HG02970 (cell line): ENCODE measurements around the gene SERAC1.
"Not testable (repeated sequence)": the region's sequence is repeated elsewhere in the genome, so short reads cannot be mapped to it uniquely, and the experiment has no call there.

Source experiments
- ATAC-seq: cut with Tn5 transposase; IDR thresholded peaks from one replicate; pipeline ENCODE4 v1.9.1; 2021; ENCODE audit warnings: mild to moderate bottlenecking, moderate library complexity, moderate number of reproducible peaks; ENCODE audit not compliant: unreplicated experiment, low FRiP score

The SERAC1 gene

DNA sequence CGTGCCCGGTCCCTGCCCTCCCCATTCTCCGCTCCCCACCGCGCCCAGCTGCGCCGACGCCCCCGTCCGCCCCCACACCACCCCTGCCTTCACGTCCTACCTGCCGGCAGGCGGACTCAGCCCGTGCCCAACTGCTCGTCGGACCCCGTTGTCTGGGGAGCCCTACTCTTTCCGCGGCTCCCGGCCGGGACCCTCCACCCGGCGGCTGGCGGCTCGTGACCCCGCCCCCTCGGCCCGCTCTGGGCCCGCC is at the start of gene SERAC1:
Gene SERAC1 (minus strand): TSS at position 223 of the 250 bp plus-strand sequence. CDS start 9,899 bp downstream, outside the sequence.
- ATAC-seq: no peak

DNA sequence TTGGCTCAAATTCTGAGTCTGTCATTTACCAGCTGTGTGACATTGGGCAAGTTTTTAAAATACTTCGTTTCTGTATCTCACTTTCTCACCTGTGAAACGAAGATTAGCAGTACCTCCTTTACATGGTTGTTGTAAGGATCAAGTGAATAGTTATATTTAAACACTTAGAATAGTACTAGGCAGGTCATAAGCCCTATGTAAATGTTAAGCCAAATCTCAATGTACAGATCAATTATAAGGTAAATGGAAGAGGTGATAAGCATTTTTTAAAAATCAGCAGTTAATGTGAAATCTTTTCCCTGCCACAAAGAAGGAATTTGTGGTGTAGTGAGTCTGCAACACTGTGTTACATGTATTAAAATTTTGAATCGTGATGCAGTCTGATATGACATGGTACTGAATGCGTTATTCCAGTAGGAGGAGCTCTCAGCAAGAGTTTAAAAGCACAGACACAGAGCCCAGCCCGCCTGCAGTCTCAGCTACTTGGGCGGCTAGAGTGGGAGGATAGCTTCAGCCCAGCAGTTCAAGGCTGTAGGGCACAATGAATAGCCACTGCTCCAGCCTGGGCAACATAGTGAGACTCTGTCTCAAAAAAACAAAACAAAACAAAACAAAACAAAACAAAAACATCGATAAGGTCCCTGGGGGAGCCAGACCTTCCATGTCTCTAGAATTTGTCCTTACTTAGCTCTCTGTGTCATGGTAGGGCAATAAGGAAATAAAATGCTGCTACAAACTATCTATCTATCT is 46.0 kb upstream of the SERAC1 start:
- ATAC-seq: no peak

DNA sequence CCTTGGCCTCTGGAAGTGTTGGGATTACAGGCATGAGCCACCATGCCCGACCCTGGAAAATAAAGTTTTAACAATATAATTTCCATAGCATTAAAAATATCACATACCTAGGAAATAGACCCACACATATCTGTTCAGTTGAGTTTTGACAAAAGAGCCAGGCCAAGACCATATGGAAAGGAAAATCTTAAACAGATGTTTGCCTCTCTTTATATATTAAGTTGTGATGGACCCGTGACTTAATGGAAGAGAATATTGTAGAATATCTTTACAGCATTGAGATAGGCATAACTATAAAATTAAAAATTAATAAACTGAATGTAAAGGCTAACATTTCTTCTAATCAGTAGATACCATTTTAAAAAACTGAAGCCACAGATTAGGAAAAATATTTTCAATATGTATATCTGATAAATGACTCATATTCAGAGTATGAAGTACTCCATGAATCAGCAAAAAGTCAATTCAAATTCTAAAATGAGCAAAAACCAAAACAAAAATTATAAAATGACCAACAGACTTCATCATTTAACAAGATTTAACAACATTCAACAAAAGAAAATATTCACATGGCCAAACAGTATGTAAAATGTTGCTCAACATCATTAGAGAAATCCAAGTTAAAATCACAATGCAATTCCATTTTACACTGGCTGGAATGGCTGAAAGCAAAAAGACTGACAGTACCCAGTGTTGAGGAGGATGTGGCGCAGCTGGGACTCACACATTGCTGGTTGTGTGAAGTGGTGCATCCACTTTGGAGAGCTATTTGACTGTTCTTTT is 43.4 kb upstream of the SERAC1 start:
- no peak for ATAC-seq

DNA sequence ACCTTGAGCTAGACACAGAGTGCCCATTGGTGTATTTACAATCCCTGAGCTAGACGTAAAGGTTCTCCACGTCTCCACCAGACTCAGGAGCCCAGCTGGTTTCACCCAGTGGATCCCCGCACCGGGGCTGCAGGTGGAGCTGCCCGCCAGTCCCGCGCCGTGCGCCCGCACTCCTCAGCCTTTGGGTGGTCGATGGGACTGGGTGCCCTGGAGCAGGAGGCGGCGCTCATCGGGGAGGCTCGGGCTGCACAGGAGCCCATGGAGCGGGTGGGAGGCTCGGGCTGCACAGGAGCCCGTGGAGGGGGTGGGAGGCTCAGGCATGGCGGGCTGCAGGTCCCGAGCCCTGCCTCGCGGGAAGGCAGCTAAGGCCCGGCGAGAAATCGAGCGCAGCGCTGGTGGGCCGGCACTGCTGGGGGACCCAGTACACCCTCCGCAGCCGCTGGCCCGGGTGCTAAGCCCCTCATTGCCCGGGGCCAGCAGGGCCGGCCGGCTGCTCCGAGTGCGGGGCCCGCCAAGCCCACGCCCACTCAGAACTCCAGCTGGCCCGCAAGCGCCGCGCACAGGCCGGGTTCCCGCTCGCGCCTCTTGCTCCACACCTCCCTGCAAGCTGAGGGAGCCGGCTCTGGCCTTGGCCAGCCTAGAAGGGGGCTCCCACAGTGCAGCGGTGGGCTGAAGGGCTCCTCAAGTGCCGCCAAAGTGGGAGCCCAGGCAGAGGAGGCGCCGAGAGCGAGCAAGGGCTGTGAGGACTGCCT is 41.7 kb upstream of the SERAC1 start:
- ATAC-seq: not testable (repeated sequence)

DNA sequence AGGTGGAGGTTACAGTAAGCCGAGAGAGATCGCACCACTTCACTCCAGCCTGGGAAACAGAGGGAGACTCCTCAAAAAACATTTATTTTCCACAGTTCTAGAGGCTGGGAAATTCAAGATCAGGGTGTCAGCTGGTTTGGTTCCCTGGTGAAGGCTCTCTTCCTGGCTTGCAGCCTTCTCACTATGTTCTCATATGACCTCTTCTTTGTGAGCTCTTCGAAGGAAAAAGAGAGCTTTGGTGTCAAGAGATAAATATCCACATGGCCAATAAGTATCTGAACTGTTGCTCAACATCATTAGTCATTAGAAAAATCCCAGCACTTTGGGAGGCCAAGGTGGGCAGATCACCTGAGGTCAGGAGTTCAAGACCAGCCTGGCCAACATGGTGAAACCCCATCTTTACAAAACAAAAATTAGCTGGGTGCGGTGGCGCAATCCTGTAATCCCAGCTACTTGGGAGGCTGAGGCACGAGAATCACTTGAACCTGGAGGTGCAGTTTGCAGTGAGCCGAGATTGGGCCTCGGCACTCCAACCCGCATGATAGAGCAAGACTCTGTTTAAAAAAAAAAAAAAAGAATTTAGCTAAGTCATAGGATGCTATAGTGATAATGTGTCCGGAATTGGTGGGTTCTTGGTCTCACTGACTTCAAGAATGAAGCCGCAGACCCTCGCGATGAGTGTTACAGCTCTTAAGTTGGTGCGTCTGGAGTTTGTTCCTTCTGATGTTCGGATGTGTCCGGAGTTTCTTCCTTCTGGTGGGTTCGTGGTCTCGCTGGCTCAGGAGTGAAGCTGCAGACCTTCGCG is 40.4 kb upstream of the SERAC1 start:
- not testable (repeated sequence) for ATAC-seq

DNA sequence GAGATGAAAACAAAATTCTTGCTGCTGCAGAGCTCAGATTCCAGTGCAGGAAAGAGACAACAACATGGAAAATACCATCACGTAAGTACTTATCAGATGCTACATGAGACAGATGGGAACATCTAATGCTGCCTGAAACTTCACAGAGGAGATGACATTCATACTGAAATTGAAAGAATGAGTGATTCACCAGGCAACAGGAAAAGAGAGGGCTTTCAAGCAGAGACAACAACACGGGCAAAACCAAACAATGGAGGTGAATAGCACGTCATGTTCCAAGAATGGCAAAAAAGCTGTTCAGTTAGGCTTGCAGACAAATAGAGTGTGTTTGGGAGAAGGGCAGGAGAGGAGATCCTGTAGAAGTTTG is 39.3 kb upstream of the SERAC1 start:
- ATAC-seq: peak; percentile 76

DNA sequence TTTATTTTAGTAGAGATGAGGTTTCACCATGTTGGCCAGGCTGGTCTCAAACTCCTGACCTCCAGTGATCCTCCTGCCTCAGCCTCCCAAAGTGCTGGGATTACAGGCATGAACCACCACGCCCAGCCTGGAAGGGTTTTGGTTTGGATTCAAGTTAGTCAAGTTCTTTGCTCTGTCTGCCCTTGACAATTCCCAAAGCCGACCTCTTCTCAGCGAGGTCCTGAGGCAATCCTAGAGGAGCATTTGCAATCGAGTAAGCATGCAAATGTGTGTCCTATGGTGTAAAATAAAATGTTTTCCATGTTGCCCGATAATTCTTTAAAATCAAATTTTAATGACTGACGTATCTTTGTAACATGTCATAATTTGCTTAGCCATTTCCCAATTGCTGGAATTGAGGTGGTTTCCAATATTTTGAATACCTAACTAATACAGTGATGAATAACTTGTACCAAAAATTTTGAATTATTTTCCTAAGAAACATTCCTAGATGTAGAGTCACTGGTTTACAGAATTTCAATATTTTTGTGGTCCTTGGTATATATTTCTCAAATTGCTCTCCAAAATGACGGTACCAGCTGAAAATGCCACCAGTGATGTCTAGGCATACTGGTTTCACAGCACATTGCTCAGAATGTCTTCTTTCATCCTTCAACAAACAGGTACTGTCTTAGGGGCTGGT is 38.8 kb upstream of the SERAC1 start:
- ATAC-seq: no peak

DNA sequence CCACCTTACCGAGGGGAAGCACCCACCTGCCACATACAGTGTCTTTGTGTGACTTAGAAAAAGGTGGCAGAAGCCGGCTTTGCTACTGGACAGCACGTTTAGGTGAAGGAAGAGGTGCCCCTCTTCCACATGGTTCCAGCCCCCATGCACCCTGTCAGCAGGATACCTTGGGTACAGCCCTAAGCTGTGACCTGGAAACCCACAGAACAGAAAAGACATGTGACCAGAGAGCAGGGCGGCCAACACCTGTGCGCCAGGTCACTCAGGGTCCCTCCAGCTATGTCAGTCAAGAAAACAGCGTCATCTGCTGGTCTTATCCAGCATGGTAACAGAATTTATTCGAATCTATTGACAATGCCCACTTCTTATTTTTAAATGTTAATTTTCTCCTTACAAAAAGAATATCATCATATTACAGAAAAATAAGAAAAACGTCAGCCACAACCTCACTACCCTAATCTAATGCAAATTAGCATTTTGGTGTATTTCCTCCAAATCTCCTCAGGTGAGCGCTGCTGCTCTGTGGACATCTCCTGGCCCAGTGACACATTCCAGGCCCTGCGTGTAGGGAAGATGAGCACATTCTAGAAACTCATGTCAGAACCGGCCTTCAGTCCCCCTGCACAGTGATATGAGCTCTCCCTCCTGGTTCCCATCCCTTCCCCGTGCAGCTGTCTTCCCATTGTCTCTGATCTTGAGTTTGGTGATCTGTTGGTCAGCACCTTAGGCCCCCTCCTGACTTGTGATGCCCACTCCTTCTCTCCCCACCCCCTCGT is 37.3 kb upstream of the SERAC1 start:
- no peak for ATAC-seq

DNA sequence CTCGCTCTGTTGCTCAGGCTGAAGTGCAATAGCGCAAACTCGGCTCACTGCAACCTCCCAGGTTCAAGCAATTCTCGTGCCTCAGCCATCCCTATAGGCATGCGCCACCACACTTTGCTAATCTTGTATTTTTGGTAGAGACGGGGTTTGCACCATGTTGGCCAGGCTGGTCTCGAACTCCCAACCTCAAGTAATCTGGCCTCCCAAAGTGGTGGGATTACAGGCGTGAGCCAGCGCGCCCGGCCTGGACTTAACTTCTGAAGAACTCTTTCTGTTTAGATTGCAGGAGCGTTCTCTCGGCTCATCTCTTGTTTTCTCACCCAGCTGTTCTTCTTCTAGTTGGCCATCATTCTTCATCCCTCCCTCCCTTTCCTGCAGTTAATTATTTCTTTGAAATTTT is 30.4 kb upstream of the SERAC1 start:
- ATAC-seq: no peak

DNA sequence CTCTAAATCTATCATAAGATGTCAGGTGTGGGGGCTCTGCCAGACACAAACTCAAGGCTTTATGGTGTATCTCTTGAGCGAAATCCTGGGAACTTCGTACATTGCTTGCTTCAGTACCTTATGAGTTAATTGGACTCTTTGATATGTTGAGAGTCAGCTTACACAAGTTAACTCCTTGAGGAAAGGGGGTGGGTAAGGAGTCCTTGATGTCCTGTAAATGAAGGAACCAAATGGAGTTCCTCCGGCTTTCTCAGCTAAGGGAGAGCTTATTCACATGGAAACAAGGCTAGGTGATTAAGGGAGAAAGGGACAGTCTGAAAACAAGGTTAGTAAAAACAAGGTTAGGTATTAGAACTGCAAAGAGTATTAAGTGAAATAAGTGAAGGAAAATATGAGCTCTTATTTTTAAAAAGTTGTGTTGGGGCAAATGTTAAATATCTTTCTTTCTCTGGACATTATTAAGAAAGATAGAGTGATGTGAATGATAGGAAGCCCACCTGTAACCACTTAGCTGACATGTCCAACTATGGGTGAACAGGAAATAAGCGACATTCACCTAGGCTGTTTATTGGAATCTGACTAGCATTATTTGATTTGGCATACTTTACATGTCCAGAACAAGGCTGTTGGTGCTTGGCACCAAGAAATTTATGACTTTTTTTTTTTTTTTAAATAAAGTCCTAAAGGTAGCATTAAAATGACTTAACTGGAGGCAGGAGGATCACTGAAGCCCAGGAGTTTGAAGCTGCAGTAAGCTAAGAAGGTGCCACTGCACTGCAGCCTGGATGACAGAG is 26.6 kb upstream of the SERAC1 start:
- ATAC-seq: no peak

DNA sequence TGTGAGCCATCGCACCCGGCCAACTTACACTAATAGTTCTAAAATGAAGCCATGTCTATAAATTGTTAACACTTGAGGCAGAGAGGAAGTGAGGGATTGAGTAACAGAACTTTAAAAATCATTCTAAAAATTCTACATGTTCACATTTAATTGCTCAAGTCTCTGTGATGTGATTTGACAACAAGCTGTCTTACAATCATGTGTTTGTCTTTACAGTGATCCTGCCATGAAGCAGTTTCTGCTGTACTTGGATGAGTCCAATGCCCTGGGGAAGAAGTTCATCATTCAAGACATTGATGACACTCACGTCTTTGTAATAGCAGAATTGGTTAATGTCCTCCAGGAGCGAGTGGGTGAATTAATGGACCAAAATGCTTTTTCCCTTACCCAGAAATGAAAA is 23.7 kb upstream of the SERAC1 start:
- ATAC-seq: no peak

DNA sequence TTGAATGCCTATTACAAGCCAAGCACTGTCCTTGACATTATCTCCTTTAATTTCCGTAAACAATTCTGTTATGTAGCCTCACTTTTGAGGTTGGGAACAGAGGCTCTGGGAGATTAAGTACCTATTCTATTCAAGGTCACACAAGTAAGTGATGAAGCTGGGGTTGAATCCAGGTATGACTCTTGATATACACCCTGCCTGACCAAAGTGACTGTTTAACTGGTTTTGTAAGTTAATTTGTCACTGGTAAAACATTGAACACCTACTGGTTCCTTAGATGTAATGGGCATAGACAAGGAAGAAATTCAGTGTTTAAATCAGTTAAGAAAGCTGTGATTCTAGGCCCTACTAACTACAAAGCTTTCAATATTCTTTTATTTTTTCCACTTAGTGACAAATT is 23.0 kb upstream of the SERAC1 start:
- no peak for ATAC-seq

DNA sequence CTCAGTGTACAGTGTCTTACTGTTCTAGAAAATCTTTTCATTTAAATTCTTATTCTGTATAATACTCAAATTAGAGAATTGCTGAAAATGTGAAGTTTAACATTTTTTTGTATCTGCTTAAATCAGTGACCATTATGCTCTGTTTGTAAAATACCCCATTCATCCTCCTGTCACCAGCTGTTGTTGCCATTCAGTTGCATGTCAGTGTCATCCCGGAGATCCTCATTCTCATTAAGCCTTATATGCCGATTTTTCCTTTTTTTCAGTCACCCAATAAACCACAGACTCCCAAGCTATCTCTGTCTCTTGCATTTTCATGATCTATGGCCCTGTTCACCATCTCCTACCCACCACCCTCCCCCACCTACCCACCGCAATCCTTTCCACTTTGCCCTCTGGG is 20.5 kb upstream of the SERAC1 start:
- no peak for ATAC-seq

DNA sequence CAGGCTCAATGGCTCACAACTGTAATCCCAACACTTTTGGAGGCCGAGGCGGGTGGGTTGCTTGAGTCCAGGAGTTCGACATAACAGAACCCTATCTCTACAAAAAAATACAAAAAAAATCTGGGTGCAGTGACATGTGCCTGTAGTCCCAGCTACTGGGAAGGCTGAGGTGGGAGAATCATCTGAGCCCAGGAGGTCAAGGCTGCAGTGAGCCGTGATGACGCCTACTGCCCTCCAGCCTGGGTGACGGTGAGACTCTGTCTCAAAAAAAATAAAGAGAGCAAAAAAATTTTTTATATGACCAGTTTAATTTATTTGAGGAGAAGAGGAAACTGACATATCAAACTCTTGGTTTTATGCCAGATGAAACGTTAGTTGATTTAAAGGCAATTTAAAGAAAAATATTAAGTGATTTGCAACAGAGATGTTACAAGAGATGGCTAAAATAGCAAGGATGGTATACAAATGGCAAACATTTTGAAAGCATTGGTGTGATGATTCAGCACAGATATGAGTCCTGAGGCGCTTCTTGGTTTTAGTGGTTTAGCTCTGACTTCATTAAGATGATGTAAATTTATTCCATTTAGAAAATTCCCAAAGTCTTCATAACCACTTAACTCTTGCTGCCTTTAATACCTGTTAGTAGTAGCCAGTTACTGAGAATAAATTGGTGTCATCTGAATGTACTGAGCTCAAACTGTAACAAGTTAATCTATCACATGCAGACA is 17.8 kb upstream of the SERAC1 start:
- ATAC-seq: no peak

DNA sequence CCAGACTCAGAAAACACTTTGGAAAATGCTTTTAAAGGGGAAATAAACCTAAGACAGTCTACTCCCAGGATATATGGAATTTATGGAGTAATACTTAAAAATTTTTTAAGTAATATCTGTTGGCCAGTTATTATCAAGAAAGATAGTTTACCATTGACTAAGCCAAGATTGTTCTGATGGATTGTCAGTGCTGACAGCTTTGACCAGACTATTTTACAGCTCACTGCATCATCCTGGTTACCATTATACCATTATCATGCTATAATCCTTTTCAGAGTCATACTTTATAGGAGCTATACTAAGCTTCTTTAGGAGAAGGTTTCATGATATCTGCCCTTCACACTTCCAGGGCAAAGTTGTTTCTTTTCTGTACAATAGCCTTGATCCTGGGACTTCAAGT is 16.5 kb upstream of the SERAC1 start:
- no peak for ATAC-seq

DNA sequence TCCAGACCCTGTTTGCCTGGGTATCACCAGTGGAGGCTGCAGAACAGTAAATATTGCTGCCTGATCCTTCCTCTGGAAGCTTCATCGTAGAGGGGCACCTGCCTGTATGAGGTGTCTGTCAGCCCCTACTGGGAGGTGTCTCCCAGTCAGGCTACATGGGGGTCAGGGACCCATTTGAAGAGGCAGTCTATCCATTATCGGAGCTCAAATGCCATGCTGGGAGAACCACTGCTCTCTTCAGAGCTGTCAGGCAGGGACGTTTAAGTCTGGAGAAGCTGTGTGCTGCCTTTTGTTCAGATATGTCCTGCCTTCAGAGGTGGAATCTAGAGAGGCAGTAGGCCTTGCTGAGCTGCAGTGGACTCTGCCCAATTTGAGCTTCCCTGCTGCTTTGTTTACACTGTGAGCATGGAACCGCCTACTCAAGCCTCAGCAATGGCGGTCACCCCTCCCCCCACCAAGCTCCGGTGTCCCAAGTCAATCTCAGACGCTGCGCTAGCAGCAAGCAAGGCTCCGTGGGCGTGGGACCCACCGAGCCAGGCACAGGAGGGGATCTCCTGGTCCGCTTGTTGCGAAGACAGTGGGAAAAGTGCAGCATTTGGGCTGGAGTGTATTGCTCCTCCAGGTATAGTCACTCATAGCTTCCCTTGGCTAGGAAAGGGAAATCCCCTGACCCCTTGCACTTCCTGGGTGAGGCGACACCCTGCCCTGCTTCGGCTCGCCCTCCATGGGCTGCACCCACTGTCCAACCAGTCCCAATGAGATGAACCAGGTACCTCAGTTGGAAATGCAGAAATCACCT is 15.3 kb upstream of the SERAC1 start:
- ATAC-seq: not testable (repeated sequence)

DNA sequence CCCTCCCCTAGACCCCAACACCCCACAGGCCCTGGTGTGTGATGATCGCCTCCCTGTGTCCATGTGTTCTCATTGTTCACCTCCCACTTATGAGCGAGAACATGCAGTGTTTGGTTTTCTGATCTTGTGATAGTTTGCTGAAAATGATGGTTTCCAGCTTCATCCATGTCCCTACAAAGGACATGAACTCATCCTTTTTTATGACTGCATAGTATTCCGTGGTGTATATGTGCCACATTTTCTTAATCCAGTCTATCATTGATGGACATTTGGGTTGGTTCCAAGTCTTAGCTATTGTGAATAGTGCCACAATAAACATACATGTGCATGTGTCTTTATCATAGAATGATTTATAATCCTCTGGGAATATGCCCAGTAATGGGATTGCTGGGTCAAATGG is 9.7 kb upstream of the SERAC1 start:
- not testable (repeated sequence) for ATAC-seq
